Measurements from ENCODE around the gene THAP7. TPM values are rescaled to one million over a fixed set of nuclear protein-coding genes. Genes with fewer than 3 reads are reported as not detected.

THAP7 gene
- total and polyA plus RNA-seq, 2 experiments from 2014 or later: 21.8 to 25.9 TPM

DNA sequence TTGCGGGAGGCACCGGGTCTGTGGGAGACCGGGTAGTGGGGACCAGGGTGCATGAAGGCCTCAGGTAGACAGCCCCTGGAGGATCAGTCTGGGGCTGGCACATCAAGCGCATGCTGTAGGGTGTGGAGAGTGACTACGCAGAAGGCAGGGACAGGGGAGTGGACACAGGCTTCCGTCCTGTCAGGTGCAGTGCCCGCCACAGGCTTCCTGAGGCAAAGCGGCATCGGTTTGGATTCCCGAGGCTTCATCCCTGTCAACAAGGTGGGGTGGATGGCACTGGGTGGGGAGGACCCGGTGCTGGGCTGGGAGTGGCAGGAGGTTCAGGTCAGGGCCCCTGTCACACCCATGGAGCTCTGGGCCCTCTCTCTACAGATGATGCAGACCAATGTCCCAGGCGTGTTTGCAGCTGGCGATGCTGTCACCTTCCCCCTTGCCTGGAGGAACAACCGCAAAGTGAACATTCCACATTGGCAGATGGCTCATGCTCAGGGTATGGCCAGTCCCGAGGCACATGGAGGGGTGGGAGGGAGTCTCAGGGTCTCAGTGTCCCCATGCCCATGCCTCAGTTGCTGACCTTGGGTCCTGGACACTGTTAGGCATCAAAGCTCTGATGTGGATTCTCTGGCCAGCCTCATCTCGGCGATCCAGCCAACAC is 24.3 kb downstream of the THAP7 start:
- ATAC-seq (no peak), DNase-seq (ENCODE audit: low spot score) (no peak)
- Mint-ChIP-seq H3K4me3 (no peak overlapping the region), H3K4me1 (peaks cover 15% of the 10 kb centered on the region), H3K27ac (no peak overlapping the region), H3K27me3 (ENCODE audit: insufficient read depth, low read depth, poor library complexity) (peaks cover 34% of the 10 kb centered on the region), H3K36me3 (ENCODE audit: low read depth) (peaks cover 6% of the 10 kb centered on the region; the same call in 1 of the 3 replicates), H3K9me3 (peaks cover 20% of the 10 kb centered on the region)
- no peaks in the 10 kb centered on the region for H4K20me1 ChIP-seq (replicated peaks; ENCODE audit: insufficient read depth)
- H3K9me2 ChIP-seq (ENCODE audit: insufficient read depth): 0 out of 2 replicates have a peak, but pooled peaks cover 6% of the 10 kb centered on the region
- no peak overlapping the region for H3K27ac ChIP-seq (ENCODE audit: low read depth)
- H3K4me1 ChIP-seq (ENCODE audit: insufficient read depth): peaks cover 11% of the 10 kb centered on the region; the same call in 1 of the 2 replicates
- H3K4me2 ChIP-seq: no peak overlapping the region
- H2AFZ ChIP-seq: no peak overlapping the region
- H3K36me3 ChIP-seq (ENCODE audit: insufficient read depth): no peaks in the 10 kb centered on the region; the same call in 1 of the 2 replicates
- H3F3A ChIP-seq (replicated peaks; ENCODE audit: low read depth): no peaks in the 10 kb centered on the region
- TF ChIP-seq, protein P1, sequence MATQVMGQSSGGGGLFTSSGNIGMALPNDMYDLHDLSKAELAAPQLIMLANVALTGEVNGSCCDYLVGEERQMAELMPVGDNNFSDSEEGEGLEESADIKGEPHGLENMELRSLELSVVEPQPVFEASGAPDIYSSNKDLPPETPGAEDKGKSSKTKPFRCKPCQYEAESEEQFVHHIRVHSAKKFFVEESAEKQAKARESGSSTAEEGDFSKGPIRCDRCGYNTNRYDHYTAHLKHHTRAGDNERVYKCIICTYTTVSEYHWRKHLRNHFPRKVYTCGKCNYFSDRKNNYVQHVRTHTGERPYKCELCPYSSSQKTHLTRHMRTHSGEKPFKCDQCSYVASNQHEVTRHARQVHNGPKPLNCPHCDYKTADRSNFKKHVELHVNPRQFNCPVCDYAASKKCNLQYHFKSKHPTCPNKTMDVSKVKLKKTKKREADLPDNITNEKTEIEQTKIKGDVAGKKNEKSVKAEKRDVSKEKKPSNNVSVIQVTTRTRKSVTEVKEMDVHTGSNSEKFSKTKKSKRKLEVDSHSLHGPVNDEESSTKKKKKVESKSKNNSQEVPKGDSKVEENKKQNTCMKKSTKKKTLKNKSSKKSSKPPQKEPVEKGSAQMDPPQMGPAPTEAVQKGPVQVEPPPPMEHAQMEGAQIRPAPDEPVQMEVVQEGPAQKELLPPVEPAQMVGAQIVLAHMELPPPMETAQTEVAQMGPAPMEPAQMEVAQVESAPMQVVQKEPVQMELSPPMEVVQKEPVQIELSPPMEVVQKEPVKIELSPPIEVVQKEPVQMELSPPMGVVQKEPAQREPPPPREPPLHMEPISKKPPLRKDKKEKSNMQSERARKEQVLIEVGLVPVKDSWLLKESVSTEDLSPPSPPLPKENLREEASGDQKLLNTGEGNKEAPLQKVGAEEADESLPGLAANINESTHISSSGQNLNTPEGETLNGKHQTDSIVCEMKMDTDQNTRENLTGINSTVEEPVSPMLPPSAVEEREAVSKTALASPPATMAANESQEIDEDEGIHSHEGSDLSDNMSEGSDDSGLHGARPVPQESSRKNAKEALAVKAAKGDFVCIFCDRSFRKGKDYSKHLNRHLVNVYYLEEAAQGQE (IDR thresholded peaks at IDR 0.05; ENCODE audit: unreplicated experiment): no peak
- TF ChIP-seq, protein P2, sequence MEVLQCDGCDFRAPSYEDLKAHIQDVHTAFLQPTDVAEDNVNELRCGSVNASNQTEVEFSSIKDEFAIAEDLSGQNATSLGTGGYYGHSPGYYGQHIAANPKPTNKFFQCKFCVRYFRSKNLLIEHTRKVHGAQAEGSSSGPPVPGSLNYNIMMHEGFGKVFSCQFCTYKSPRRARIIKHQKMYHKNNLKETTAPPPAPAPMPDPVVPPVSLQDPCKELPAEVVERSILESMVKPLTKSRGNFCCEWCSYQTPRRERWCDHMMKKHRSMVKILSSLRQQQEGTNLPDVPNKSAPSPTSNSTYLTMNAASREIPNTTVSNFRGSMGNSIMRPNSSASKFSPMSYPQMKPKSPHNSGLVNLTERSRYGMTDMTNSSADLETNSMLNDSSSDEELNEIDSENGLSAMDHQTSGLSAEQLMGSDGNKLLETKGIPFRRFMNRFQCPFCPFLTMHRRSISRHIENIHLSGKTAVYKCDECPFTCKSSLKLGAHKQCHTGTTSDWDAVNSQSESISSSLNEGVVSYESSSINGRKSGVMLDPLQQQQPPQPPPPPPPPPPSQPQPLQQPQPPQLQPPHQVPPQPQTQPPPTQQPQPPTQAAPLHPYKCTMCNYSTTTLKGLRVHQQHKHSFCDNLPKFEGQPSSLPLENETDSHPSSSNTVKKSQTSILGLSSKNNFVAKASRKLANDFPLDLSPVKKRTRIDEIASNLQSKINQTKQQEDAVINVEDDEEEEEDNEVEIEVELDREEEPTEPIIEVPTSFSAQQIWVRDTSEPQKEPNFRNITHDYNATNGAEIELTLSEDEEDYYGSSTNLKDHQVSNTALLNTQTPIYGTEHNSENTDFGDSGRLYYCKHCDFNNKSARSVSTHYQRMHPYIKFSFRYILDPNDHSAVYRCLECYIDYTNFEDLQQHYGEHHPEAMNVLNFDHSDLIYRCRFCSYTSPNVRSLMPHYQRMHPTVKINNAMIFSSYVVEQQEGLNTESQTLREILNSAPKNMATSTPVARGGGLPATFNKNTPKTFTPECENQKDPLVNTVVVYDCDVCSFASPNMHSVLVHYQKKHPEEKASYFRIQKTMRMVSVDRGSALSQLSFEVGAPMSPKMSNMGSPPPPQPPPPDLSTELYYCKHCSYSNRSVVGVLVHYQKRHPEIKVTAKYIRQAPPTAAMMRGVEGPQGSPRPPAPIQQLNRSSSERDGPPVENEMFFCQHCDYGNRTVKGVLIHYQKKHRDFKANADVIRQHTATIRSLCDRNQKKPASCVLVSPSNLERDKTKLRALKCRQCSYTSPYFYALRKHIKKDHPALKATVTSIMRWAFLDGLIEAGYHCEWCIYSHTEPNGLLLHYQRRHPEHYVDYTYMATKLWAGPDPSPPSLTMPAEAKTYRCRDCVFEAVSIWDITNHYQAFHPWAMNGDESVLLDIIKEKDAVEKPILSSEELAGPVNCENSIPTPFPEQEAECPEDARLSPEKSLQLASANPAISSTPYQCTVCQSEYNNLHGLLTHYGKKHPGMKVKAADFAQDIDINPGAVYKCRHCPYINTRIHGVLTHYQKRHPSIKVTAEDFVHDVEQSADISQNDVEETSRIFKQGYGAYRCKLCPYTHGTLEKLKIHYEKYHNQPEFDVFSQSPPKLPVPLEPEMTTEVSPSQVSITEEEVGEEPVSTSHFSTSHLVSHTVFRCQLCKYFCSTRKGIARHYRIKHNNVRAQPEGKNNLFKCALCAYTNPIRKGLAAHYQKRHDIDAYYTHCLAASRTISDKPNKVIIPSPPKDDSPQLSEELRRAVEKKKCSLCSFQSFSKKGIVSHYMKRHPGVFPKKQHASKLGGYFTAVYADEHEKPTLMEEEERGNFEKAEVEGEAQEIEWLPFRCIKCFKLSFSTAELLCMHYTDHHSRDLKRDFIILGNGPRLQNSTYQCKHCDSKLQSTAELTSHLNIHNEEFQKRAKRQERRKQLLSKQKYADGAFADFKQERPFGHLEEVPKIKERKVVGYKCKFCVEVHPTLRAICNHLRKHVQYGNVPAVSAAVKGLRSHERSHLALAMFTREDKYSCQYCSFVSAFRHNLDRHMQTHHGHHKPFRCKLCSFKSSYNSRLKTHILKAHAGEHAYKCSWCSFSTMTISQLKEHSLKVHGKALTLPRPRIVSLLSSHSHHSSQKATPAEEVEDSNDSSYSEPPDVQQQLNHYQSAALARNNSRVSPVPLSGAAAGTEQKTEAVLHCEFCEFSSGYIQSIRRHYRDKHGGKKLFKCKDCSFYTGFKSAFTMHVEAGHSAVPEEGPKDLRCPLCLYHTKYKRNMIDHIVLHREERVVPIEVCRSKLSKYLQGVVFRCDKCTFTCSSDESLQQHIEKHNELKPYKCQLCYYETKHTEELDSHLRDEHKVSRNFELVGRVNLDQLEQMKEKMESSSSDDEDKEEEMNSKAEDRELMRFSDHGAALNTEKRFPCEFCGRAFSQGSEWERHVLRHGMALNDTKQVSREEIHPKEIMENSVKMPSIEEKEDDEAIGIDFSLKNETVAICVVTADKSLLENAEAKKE (CRISPR knock-in tag; IDR thresholded peaks at IDR 0.05): no peak
- no peak for TF ChIP-seq NANOG (IDR thresholded peaks at IDR 0.05; ENCODE audit: borderline replicate concordance)
- TF ChIP-seq CREB1 (CRISPR knock-in tag; IDR thresholded peaks at IDR 0.05; ENCODE audit: low read depth): no peak
- no peaks in the 10 kb centered on the region for H3K27me3 ChIP-seq (ENCODE audit: insufficient read depth)
- H3K4me3 ChIP-seq: no peak overlapping the region
- no peaks in the 10 kb centered on the region for H3K79me2 ChIP-seq (replicated peaks; ENCODE audit: insufficient read depth)
